Esophagus squamous epithelium (tissue), 4 donors: ENCODE data around the gene ANO10.

Source experiments
- POLR2A ChIP-seq, 4 donors: fragments of 450-650 bp; IDR thresholded peaks; one replicate each; pipeline ENCODE4 v1.6.1; 2017; ENCODE audit warnings: antibody characterized with exemption in 4 of 4, mild to moderate bottlenecking in 4 of 4, moderate library complexity in 3 of 4
- TF ChIP-seq, protein P1 (sequence below), 6 experiments: fragments of 450-650 bp in 4 of 6; fragments of 200-600 bp in 2 of 6; sonication (generic) in 2 of 6; IDR thresholded peaks; one replicate each; pipeline ENCODE4 v1.5.1; 2016 to 2019; ENCODE audit warnings: antibody characterized with exemption in 6 of 6, mild to moderate bottlenecking in 4 of 6, moderate library complexity in 4 of 6

DNA sequence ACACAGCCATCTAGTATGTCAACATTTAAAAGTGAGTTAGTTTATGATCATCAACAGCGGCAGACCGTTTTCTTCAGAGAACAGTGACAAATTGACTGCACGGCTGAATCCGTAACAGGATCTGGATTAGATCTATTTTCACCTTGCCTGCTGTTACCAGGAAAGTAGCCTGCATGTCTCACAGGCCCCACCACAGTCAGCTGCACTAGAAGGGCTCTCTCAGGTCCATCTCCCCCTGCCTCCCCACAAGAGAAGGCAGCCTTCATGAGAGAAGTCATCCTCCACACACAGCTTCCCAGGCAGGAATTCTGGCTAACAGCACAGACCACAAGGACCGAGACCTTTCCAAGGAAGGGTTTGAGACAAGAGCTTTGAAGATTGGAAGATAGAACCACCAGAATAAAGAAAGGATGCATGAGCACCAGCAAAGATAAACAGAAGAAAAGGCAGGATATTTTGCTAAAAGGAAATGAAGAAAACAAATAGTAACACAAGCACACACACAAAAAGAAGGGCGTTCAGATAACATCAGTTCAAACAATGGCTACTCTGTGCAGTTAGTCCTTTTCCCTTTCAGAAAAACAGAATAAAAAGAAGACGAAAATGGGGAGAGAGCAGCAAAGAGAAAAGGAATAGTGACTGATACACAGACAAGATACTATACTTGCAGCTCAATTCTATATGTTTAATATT lies 208.0 kb downstream of the ANO10 start:
- TF ChIP-seq, protein P1, sequence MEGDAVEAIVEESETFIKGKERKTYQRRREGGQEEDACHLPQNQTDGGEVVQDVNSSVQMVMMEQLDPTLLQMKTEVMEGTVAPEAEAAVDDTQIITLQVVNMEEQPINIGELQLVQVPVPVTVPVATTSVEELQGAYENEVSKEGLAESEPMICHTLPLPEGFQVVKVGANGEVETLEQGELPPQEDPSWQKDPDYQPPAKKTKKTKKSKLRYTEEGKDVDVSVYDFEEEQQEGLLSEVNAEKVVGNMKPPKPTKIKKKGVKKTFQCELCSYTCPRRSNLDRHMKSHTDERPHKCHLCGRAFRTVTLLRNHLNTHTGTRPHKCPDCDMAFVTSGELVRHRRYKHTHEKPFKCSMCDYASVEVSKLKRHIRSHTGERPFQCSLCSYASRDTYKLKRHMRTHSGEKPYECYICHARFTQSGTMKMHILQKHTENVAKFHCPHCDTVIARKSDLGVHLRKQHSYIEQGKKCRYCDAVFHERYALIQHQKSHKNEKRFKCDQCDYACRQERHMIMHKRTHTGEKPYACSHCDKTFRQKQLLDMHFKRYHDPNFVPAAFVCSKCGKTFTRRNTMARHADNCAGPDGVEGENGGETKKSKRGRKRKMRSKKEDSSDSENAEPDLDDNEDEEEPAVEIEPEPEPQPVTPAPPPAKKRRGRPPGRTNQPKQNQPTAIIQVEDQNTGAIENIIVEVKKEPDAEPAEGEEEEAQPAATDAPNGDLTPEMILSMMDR (IDR thresholded peaks at IDR 0.05): no peak
- no peak for TF ChIP-seq POLR2A (IDR thresholded peaks at IDR 0.05)
